ENCODE data around the gene ADIRF. TPM values are rescaled to one million over a fixed set of nuclear protein-coding genes. Genes with fewer than 3 reads are reported as not detected.

The ADIRF gene
- total RNA-seq, 1 donor from 2014 or later, result not detected

- Histone ChIP-seq H3F3A (ENCODE audit: low read depth) (no peaks in the 10 kb centered on the region), H3K4me3 (no peak overlapping the region), H2AFZ (replicated peaks) (peak overlapping the region; percentile 44)
Measured at GRCh38 chr10:86960003-86960862, 8.0 kb upstream of the ADIRF start.

GRCh38 chr10:86960863-86961434, 7.3 kb upstream of the ADIRF start:
- no peaks in the 10 kb centered on the region for H3K79me2 ChIP-seq (ENCODE audit: low read depth)
- no peak for DNase-seq (ENCODE audit: low spot score)
- Mint-ChIP-seq H3K4me3 (no peak overlapping the region), H3K9me3 (no peaks in the 10 kb centered on the region), H3K27me3 (ENCODE audit: insufficient read depth, low read depth) (peaks cover 2% of the 10 kb centered on the region), H3K4me1 (peaks cover 36% of the 10 kb centered on the region), H3K27ac (peak overlapping the region; percentile 84), H3K36me3 (no peaks in the 10 kb centered on the region)
- H3K36me3 ChIP-seq, result no peaks in the 10 kb centered on the region
- no peaks in the 10 kb centered on the region for H3F3A ChIP-seq (ENCODE audit: low read depth)
- H3K4me1 ChIP-seq, result peaks cover 12% of the 10 kb centered on the region
- no peaks in the 10 kb centered on the region for H3K9me3 ChIP-seq (ENCODE audit: low read depth)
- no peak overlapping the region for H3K4me3 ChIP-seq
- H3K9ac ChIP-seq, result no peak overlapping the region
- peak overlapping the region; percentile 44 for H2AFZ ChIP-seq (replicated peaks)
- H3K27me3 ChIP-seq, result no peaks in the 10 kb centered on the region
- H4K20me1 ChIP-seq (ENCODE audit: low read depth), result no peaks in the 10 kb centered on the region
- no peak for TF ChIP-seq EZH2 (IDR thresholded peaks at IDR 0.05)
- TF ChIP-seq CTCF (IDR thresholded peaks at IDR 0.05), result no peak
- TF ChIP-seq EZH2phosphoT487 (IDR thresholded peaks at IDR 0.05), result no peak
- H3K4me2 ChIP-seq, result no peak overlapping the region
- no peak overlapping the region for H3K27ac ChIP-seq

More at GRCh38 chr10:86960003-86960862, 8.0 kb upstream of the ADIRF start:
- no peak overlapping the region for H3K4me3 Mint-ChIP-seq
- Histone ChIP-seq H3K4me1 (peaks cover 16% of the 10 kb centered on the region), H3K9ac (no peak overlapping the region), H3K36me3 (no peaks in the 10 kb centered on the region), H3K4me2 (no peak overlapping the region), H4K20me1 (ENCODE audit: low read depth) (no peaks in the 10 kb centered on the region), H3K79me2 (ENCODE audit: low read depth) (no peaks in the 10 kb centered on the region), H3K27ac (no peak overlapping the region), H3K27me3 (no peaks in the 10 kb centered on the region), H3K9me3 (ENCODE audit: low read depth) (no peaks in the 10 kb centered on the region)
- H3K27me3 Mint-ChIP-seq (ENCODE audit: insufficient read depth, low read depth), result peaks cover 2% of the 10 kb centered on the region
- TF ChIP-seq EZH2 (IDR thresholded peaks at IDR 0.05) (no peak), CTCF (IDR thresholded peaks at IDR 0.05) (peak; percentile 80)
- H3K4me1 Mint-ChIP-seq, result peaks cover 34% of the 10 kb centered on the region
- H3K9me3 Mint-ChIP-seq, result no peaks in the 10 kb centered on the region
- DNase-seq (ENCODE audit: low spot score), result peak; percentile 66
- H3K36me3 Mint-ChIP-seq, result no peaks in the 10 kb centered on the region
- H3K27ac Mint-ChIP-seq, result peak overlapping the region; percentile 84

GRCh38 chr10:86961481-86962091, 6.7 kb upstream of the ADIRF start:
- Histone ChIP-seq H3K79me2 (ENCODE audit: low read depth) (no peaks in the 10 kb centered on the region), H3K9me3 (ENCODE audit: low read depth) (no peaks in the 10 kb centered on the region), H3K4me2 (no peak overlapping the region), H3K36me3 (no peaks in the 10 kb centered on the region), H4K20me1 (ENCODE audit: low read depth) (no peaks in the 10 kb centered on the region), H3K27ac (no peak overlapping the region), H3K9ac (no peak overlapping the region), H3K27me3 (no peaks in the 10 kb centered on the region), H3K4me1 (peaks cover 14% of the 10 kb centered on the region), H3F3A (ENCODE audit: low read depth) (no peaks in the 10 kb centered on the region), H2AFZ (replicated peaks) (no peak overlapping the region), H3K4me3 (no peak overlapping the region)
- no peak overlapping the region for H3K4me3 Mint-ChIP-seq
- no peaks in the 10 kb centered on the region for H3K9me3 Mint-ChIP-seq
- H3K4me1 Mint-ChIP-seq, result peaks cover 36% of the 10 kb centered on the region
- TF ChIP-seq CTCF (IDR thresholded peaks at IDR 0.05) (no peak), EZH2phosphoT487 (IDR thresholded peaks at IDR 0.05) (no peak), EZH2 (IDR thresholded peaks at IDR 0.05) (no peak)
- H3K27me3 Mint-ChIP-seq (ENCODE audit: insufficient read depth, low read depth), result peaks cover 2% of the 10 kb centered on the region
- H3K36me3 Mint-ChIP-seq, result no peaks in the 10 kb centered on the region
- peak overlapping the region; percentile 74 for H3K27ac Mint-ChIP-seq
- DNase-seq (ENCODE audit: low spot score), result no peak
